Skeletal muscle satellite cell (primary cell): ENCODE results near the gene FAM228B. TPM values are rescaled to one million over a fixed set of nuclear protein-coding genes. Genes with fewer than 3 reads are reported as not detected.

Source experiments
- H3K27me3 ChIP-seq: 2 replicates; pipeline ENCODE4 v1.7.0; 2013; ENCODE audit warnings: low read length; ENCODE audit not compliant: control insufficient read depth, insufficient read depth
- H3K36me3 ChIP-seq: 2 replicates; pipeline ENCODE4 v1.7.0; 2013; ENCODE audit warnings: mild to moderate bottlenecking, control low read depth, low read length; ENCODE audit not compliant: insufficient read depth
- H3K4me1 ChIP-seq: 2 replicates; pipeline ENCODE4 v1.7.0; 2013; ENCODE audit warnings: low read length; ENCODE audit not compliant: control insufficient read depth, insufficient read depth
- H3K4me2 ChIP-seq: 2 replicates; pipeline ENCODE4 v1.7.0; 2013; ENCODE audit warnings: mild to moderate bottlenecking, low read length
- H3K4me3 ChIP-seq: 2 replicates; pipeline ENCODE4 v1.7.0; 2013; ENCODE audit warnings: low read length
- H3K9ac ChIP-seq: 2 replicates; pipeline ENCODE4 v1.7.0; 2013; ENCODE audit warnings: mild to moderate bottlenecking, low read depth, low read length, moderate library complexity
- H3K9me3 ChIP-seq: replicated peaks from 2 replicates; pipeline ENCODE4 v1.7.0; 2013; ENCODE audit warnings: mild to moderate bottlenecking, control low read depth, low read length
- total RNA-seq: library from RNA; depleted of rRNA; stranded (reverse); fragments of >200 nt; gene quantifications from 2 replicates; pipeline ENCODE4 v1.2.3, GENCODE V29; 2012; rRNA removed

Gene FAM228B
- total RNA-seq: 2.6 and 4.1 TPM in 2 replicates

GRCh38 chr2:24123195-24123921, at the start of gene FAM228B, which contains the start of gene PFN4:
FAM228B (plus strand) TSS chr2:24123469; CDS start chr2:24124362, 893 bp downstream.
PFN4 (minus strand) TSS chr2:24123334; CDS start chr2:24122535, 799 bp downstream.
- H3K9ac ChIP-seq: peak within 1 kb of the TSS; percentile 81
- no peaks in the 10 kb centered on the region for H3K36me3 ChIP-seq
- H3K27me3 ChIP-seq: no peaks in the 10 kb centered on the region
- H3K9me3 ChIP-seq: no peaks in the 10 kb centered on the region
- peaks cover 13% of the 10 kb centered on the region for H3K4me1 ChIP-seq
- peak within 1 kb of the TSS; percentile 96 for H3K4me3 ChIP-seq
- peak within 1 kb of the TSS; percentile 82 for H3K4me2 ChIP-seq

DNA sequence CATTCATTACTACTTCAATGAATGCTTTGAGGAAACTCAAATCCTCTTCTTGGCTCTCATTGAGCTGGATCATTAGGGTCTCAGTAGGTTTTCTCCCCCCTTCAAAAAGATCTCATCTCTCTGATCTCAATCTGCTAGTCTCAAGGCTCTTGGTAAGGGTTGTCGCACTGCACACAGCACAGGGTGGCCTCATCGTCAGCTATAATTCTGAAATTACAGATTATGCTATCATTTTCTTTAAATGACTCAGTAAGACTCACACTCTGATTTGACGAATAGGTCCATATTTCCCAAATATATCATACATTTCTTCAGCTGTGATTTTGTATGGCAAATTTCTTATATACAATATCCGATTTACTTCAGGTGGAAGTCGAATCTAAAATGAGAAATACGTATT, 49.5 kb upstream of the FAM228B start:
- H3K4me1 ChIP-seq: peaks cover 12% of the 10 kb centered on the region
- H3K9me3 ChIP-seq: no peaks in the 10 kb centered on the region
- H3K9ac ChIP-seq: no peak overlapping the region
- no peaks in the 10 kb centered on the region for H3K27me3 ChIP-seq
- H3K4me2 ChIP-seq: no peak overlapping the region
- no peak overlapping the region for H3K4me3 ChIP-seq
- peaks cover 32% of the 10 kb centered on the region for H3K36me3 ChIP-seq

DNA sequence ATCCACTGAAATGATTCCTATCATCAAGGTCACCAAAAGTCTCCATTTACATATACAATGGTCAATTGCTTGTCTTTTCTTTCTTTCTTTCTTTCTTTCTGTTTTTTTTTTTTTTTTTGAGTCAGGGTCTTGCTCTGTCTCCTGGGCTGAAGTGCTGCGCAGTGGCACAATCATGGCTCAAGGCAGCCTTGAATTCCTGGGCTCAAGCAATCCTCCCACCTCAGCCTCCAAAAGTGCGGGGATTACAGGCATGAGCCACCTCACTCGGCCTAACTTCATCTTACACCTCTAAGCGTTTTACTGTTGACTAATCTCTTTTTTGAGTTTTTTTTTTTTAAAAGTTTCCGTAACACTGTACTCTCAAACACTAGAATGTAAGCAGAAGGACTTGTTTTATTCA, 48.0 kb upstream of the FAM228B start:
- Histone ChIP-seq H3K4me3 (peak overlapping the region; percentile 84), H3K4me2 (peak overlapping the region; percentile 78), H3K9me3 (no peaks in the 10 kb centered on the region), H3K9ac (peak overlapping the region; percentile 88), H3K36me3 (peaks cover 33% of the 10 kb centered on the region), H3K27me3 (no peaks in the 10 kb centered on the region), H3K4me1 (peaks cover 14% of the 10 kb centered on the region)

GRCh38 chr2:24075915-24076848, 47.1 kb upstream of the FAM228B start, which contains the start of gene SF3B6:
SF3B6 (minus strand) TSS chr2:24076326; CDS start chr2:24076229, 97 bp downstream.
- Histone ChIP-seq H3K9ac (peak within 1 kb of the TSS; percentile 88), H3K36me3 (peaks cover 33% of the 10 kb centered on the region), H3K4me1 (peaks cover 17% of the 10 kb centered on the region), H3K4me3 (peak within 1 kb of the TSS; percentile 84), H3K27me3 (no peaks in the 10 kb centered on the region), H3K4me2 (peak within 1 kb of the TSS; percentile 89), H3K9me3 (no peaks in the 10 kb centered on the region)

GRCh38 chr2:24076849-24077534, 46.3 kb upstream of the FAM228B start:
- Histone ChIP-seq H3K27me3 (no peaks in the 10 kb centered on the region), H3K4me3 (peak overlapping the region; percentile 84), H3K36me3 (peaks cover 34% of the 10 kb centered on the region), H3K9ac (peak overlapping the region; percentile 81), H3K9me3 (no peaks in the 10 kb centered on the region), H3K4me2 (peak overlapping the region; percentile 89), H3K4me1 (peaks cover 23% of the 10 kb centered on the region)

DNA sequence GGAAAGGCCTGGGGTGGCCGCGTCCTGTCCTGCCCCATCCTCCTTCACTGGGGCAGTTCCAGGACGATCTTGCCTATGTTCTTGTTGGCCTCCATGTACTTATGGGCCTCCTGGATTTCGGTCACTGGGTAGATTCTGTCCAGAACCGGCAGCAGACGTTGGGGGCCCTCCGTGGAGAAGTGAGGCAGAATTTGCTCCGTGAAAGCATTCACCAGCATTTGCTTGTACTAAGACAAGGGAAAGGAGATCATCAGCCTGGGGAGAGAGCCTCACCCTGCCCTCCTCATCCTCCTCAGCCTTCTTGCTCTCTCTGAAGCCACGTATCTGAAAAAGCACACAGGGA, 45.8 kb upstream of the FAM228B start:
- peaks cover 26% of the 10 kb centered on the region for H3K4me1 ChIP-seq
- H3K4me2 ChIP-seq: peak overlapping the region; percentile 89
- H3K36me3 ChIP-seq: peaks cover 36% of the 10 kb centered on the region
- H3K9me3 ChIP-seq: no peaks in the 10 kb centered on the region
- H3K4me3 ChIP-seq: peak overlapping the region; percentile 84
- H3K9ac ChIP-seq: peak overlapping the region; percentile 81
- H3K27me3 ChIP-seq: no peaks in the 10 kb centered on the region

DNA sequence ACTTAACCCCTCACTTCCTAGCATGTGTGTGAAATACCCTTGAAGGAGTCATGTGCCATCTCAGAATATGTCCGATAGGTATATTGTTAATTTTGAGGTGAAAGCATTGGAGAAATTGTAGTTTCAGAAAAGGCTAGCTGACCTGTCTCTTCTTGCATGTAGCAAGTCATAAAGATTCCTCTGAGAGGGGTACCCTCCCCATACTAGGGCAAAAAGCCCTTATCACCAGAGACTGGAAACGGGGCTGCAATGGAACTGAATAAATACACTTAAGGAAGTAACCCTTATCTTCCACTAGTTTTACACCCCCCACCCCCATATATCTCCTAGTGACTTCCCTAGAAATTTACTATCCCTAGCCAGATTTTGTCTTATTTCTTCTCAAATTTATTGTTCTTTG, 45.4 kb upstream of the FAM228B start:
- Histone ChIP-seq H3K9me3 (no peaks in the 10 kb centered on the region), H3K27me3 (no peaks in the 10 kb centered on the region), H3K4me2 (peak overlapping the region; percentile 89), H3K36me3 (peaks cover 36% of the 10 kb centered on the region), H3K4me3 (peak overlapping the region; percentile 84), H3K4me1 (peaks cover 29% of the 10 kb centered on the region), H3K9ac (peak overlapping the region; percentile 81)

GRCh38 chr2:24080701-24081100, 42.6 kb upstream of the FAM228B start:
- Histone ChIP-seq H3K4me2 (no peak overlapping the region), H3K27me3 (no peaks in the 10 kb centered on the region), H3K9ac (no peak overlapping the region), H3K4me1 (peaks cover 36% of the 10 kb centered on the region), H3K36me3 (peaks cover 30% of the 10 kb centered on the region), H3K4me3 (no peak overlapping the region), H3K9me3 (no peaks in the 10 kb centered on the region)

DNA sequence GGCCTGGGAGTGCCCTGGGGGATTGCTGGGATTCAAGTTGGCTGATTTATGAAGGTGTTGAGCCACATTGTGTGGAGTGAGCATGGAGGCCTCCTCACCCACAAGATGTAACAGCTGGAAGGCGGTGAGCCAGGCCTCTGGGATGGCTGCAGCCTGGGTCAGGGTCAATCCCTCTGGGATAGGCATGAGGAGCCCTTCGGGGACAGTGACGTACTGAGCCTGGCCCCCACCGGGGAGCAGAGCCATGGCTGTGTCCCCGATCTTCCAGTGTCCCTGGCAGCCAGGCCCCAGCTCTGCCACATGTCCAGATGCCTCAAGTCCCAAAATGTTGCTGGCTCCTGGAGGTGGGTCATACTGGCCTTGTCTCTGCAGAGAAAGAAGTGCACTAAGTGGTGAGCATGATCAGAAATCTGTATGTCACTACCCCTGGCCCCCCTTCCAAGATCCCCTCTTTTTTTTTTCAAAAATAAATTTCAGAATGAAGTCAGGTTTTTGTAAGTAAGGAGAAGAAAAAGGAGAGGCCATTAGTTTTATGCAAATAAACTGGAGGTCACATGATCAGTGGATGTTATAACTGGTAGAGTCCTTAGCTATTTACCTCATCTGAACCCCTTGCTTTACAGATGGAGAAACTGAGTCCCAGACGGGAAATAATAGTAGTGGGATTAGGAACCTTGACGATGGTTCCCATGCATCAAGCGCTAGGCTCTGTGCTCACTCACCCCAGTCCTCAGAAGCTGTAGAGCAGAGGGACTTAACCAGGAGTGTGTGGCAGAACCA, 40.3 kb upstream of the FAM228B start:
- Histone ChIP-seq H3K9ac (peak overlapping the region; percentile 88), H3K4me2 (peak overlapping the region; percentile 80), H3K4me1 (peaks cover 31% of the 10 kb centered on the region), H3K27me3 (no peaks in the 10 kb centered on the region), H3K4me3 (peak overlapping the region; percentile 81), H3K9me3 (no peaks in the 10 kb centered on the region), H3K36me3 (peaks cover 30% of the 10 kb centered on the region)

- peaks cover 25% of the 10 kb centered on the region for H3K36me3 ChIP-seq
- no peaks in the 10 kb centered on the region for H3K9me3 ChIP-seq
- peak overlapping the region; percentile 81 for H3K4me3 ChIP-seq
- no peaks in the 10 kb centered on the region for H3K27me3 ChIP-seq
- H3K9ac ChIP-seq: peak overlapping the region; percentile 88
- peak overlapping the region; percentile 80 for H3K4me2 ChIP-seq
- peaks cover 31% of the 10 kb centered on the region for H3K4me1 ChIP-seq
These were observed 39.5 kb upstream of the FAM228B start for GRCh38 chr2:24083567-24084385.
